Measurements from ENCODE around the gene RFX3. TPM values are rescaled to one million over a fixed set of nuclear protein-coding genes. Genes with fewer than 3 reads are reported as not detected.

The RFX3 gene
- total RNA-seq, 1 experiment from 2014 or later: 4.5 TPM

DNA sequence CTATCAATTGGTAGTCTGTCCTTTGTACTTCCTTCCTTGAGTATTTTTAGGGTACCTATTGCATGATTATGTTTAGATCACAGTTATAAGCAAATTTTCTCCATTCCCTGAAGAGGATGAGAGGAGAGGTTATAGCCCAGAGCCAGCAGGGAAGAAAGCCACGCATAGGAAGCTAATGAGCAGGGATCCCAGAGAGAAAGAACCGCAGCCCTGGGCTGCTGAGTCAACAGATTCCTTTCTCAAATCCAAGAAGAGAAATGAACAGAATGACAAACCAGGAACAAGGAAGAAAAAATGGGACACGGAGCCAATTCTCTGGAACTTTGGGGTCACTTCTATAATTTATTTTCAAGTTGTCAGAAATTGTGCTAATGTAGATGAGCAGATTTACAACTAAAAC, 284.5 kb downstream of the RFX3 start:
- no peak overlapping the region for H2AFZ ChIP-seq (ENCODE audit: low read length)
- no peaks in the 10 kb centered on the region for H3K4me1 ChIP-seq (ENCODE audit: insufficient read depth, low read length)
- H3K4me3 ChIP-seq (ENCODE audit: low read length): no peak overlapping the region
- BruUV-seq (replicated peaks): no TSS peak
- H3K27me3 ChIP-seq (ENCODE audit: low read length): no peaks in the 10 kb centered on the region
- ATAC-seq (no peak), DNase-seq (no peak)
- no peak overlapping the region for H3K27ac ChIP-seq (ENCODE audit: low read length)
- no peaks in the 10 kb centered on the region for H3K9me2 ChIP-seq (replicated peaks; ENCODE audit: low read length)
- no peak overlapping the region for H3K4me2 ChIP-seq (ENCODE audit: low read length)
- H3F3A ChIP-seq (ENCODE audit: low read length, unreplicated experiment): no peaks in the 10 kb centered on the region
- no peaks in the 10 kb centered on the region for H3K9me3 ChIP-seq (ENCODE audit: low read length)
- no peaks in the 10 kb centered on the region for H3K79me2 ChIP-seq (ENCODE audit: low read length)
- intact Hi-C loops (cut with micrococcal nuclease): loop anchor here (5.0 kb wide), 2 partner anchors 86 to 271 kb away; no protein-coding TSS in a partner anchor
- H4K20me1 ChIP-seq (ENCODE audit: low read length): no peaks in the 10 kb centered on the region
- H3K36me3 ChIP-seq (ENCODE audit: low read depth, low read length): no peaks in the 10 kb centered on the region
- CTCF ChIA-PET: interaction anchor here (0.6 to 3.1 kb wide), 4 partner anchors 89 to 202 kb away, joined by 3 to 41 read pairs (median 3); no protein-coding TSS in a partner anchor
- POLR2A ChIA-PET (ENCODE audit: unreplicated experiment): no interaction called here
- H3K9ac ChIP-seq (ENCODE audit: low read length): no peak overlapping the region
- TF ChIP-seq EZH2 (IDR thresholded peaks at IDR 0.05; ENCODE audit: low read length, unreplicated experiment): no peak
- TF ChIP-seq, protein P1, sequence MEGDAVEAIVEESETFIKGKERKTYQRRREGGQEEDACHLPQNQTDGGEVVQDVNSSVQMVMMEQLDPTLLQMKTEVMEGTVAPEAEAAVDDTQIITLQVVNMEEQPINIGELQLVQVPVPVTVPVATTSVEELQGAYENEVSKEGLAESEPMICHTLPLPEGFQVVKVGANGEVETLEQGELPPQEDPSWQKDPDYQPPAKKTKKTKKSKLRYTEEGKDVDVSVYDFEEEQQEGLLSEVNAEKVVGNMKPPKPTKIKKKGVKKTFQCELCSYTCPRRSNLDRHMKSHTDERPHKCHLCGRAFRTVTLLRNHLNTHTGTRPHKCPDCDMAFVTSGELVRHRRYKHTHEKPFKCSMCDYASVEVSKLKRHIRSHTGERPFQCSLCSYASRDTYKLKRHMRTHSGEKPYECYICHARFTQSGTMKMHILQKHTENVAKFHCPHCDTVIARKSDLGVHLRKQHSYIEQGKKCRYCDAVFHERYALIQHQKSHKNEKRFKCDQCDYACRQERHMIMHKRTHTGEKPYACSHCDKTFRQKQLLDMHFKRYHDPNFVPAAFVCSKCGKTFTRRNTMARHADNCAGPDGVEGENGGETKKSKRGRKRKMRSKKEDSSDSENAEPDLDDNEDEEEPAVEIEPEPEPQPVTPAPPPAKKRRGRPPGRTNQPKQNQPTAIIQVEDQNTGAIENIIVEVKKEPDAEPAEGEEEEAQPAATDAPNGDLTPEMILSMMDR (conservative IDR thresholded peaks at IDR 0.05; ENCODE audit: low read depth, low read length): no peak
- TF ChIP-seq EZH2phosphoT487 (IDR thresholded peaks at IDR 0.05; ENCODE audit: borderline replicate concordance, low read length): no peak

DNA sequence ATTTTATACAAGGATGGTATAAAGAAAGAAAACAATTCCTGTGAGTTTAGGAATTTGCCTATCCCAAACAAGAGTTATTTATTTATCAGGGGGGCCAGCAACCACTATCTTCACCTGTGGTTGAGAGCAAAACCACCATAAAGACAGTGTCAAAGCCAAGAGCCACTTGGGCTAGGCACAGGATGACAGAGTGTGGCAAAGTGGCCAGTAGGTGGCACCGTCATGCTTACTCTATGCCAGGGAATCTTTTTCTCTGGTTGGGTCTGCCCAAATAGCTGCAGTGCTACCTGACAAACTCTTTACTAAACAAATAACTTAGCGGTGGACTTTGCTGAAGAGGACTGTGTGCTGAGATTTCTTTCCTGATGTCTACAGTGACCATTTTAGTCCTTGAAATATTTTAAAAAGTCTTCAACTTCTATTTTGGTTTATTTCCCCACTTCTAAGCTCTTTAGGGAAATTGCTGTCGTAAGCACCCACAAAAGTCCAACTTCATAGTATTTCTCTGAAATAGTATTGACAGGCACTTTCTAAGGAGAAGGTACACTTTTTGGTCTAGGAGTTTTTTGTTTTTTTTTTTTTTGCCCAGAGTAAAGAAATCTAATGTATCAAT, 285.0 kb downstream of the RFX3 start:
- Histone ChIP-seq H3K4me2 (ENCODE audit: low read length) (no peak overlapping the region), H2AFZ (ENCODE audit: low read length) (no peak overlapping the region), H3K27ac (ENCODE audit: low read length) (no peak overlapping the region), H3K36me3 (ENCODE audit: low read depth, low read length) (no peaks in the 10 kb centered on the region), H3K9ac (ENCODE audit: low read length) (no peak overlapping the region), H3K4me3 (ENCODE audit: low read length) (no peak overlapping the region), H3K27me3 (ENCODE audit: low read length) (no peaks in the 10 kb centered on the region), H3K9me3 (ENCODE audit: low read length) (no peaks in the 10 kb centered on the region), H3K9me2 (replicated peaks; ENCODE audit: low read length) (no peaks in the 10 kb centered on the region), H3K79me2 (ENCODE audit: low read length) (no peaks in the 10 kb centered on the region), H4K20me1 (ENCODE audit: low read length) (no peaks in the 10 kb centered on the region), H3K4me1 (ENCODE audit: insufficient read depth, low read length) (no peaks in the 10 kb centered on the region), H3F3A (ENCODE audit: low read length, unreplicated experiment) (no peaks in the 10 kb centered on the region)
- ChIA-PET CTCF (interaction anchor here (0.6 to 3.1 kb wide), 3 partner anchors 90 to 200 kb away, joined by 3 to 41 read pairs (median 3); no protein-coding TSS in a partner anchor), POLR2A (ENCODE audit: unreplicated experiment) (no interaction called here)
- TF ChIP-seq, protein P1 (conservative IDR thresholded peaks at IDR 0.05; ENCODE audit: low read depth, low read length): peak; percentile 80
- no peak for TF ChIP-seq EZH2 (IDR thresholded peaks at IDR 0.05; ENCODE audit: low read length, unreplicated experiment)
- no peak for TF ChIP-seq EZH2phosphoT487 (IDR thresholded peaks at IDR 0.05; ENCODE audit: borderline replicate concordance, low read length)
- ATAC-seq (peak; percentile 96), DNase-seq (peak; percentile 70)
- no TSS peak for BruUV-seq (replicated peaks)
- intact Hi-C loops (cut with micrococcal nuclease): loop anchor here (1.0 to 5.0 kb wide), 3 partner anchors 87 to 272 kb away; no protein-coding TSS in a partner anchor

DNA sequence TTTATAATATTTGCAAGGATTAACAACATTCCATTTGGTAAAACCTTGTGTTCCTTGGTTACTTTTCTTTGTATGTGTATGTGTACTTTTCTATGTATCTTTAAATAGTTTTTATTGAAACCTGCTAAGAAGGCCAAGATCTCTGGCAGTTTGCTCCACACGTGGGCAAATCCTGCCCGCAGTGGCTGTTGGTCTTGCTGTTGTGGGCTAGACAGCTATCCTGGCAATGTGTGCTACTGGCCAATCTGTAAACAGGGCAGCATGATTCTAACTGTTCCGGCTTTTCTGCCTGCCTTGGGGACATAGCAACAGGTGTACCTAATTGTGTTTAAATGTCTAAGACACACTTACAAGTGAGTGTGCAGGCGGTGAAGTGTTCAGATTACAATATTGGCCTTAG, 286.6 kb downstream of the RFX3 start:
- Histone ChIP-seq H3F3A (ENCODE audit: low read length, unreplicated experiment) (no peaks in the 10 kb centered on the region), H3K4me2 (ENCODE audit: low read length) (no peak overlapping the region), H3K4me1 (ENCODE audit: insufficient read depth, low read length) (no peaks in the 10 kb centered on the region), H3K79me2 (ENCODE audit: low read length) (no peaks in the 10 kb centered on the region), H3K27me3 (ENCODE audit: low read length) (no peaks in the 10 kb centered on the region), H3K36me3 (ENCODE audit: low read depth, low read length) (no peaks in the 10 kb centered on the region), H3K9me3 (ENCODE audit: low read length) (no peaks in the 10 kb centered on the region), H3K9ac (ENCODE audit: low read length) (no peak overlapping the region), H3K4me3 (ENCODE audit: low read length) (no peak overlapping the region), H2AFZ (ENCODE audit: low read length) (no peak overlapping the region), H3K9me2 (replicated peaks; ENCODE audit: low read length) (no peaks in the 10 kb centered on the region), H3K27ac (ENCODE audit: low read length) (no peak overlapping the region), H4K20me1 (ENCODE audit: low read length) (no peaks in the 10 kb centered on the region)
- intact Hi-C loops (cut with micrococcal nuclease): no loop called here
- CTCF ChIA-PET: interaction anchor here (3.1 kb wide), 1 partner anchor 201 kb away, joined by 41 read pairs; no protein-coding TSS in a partner anchor
- no peak for ATAC-seq
- POLR2A ChIA-PET (ENCODE audit: unreplicated experiment): no interaction called here
- TF ChIP-seq EZH2 (IDR thresholded peaks at IDR 0.05; ENCODE audit: low read length, unreplicated experiment) (no peak), EZH2phosphoT487 (IDR thresholded peaks at IDR 0.05; ENCODE audit: borderline replicate concordance, low read length) (no peak)
- TF ChIP-seq, protein P1 (conservative IDR thresholded peaks at IDR 0.05; ENCODE audit: low read depth, low read length): no peak
- no TSS peak for BruUV-seq (replicated peaks)
- no peak for DNase-seq
